Measurements from ENCODE around the gene MYO5B.

Gene MYO5B

GRCh38 chr18:49859021-49859359 lies 336.0 kb downstream of the MYO5B start:
- H3K4me3 ChIP-seq (ENCODE audit: low read depth in 1 of 2, low read length in 2 of 2): no peak overlapping the region
- H4K20me1 ChIP-seq (ENCODE audit: insufficient read depth, low read length): no peaks in the 10 kb centered on the region
- no peak overlapping the region for H2AFZ ChIP-seq (ENCODE audit: low read depth, low read length)
- H3K4me1 ChIP-seq (ENCODE audit: insufficient read depth, low read length): no peaks in the 10 kb centered on the region
- H3K4me2 ChIP-seq (ENCODE audit: insufficient read depth, low read length): no peak overlapping the region
- peaks cover 4% of the 10 kb centered on the region for H3K27me3 ChIP-seq (ENCODE audit: insufficient read depth, low read length, poor library complexity)
- H3K9me3 ChIP-seq (ENCODE audit: insufficient read depth, low read length, severe bottlenecking): no peaks in the 10 kb centered on the region
- DNase-seq: no peak
- TF ChIP-seq EZH2 (IDR thresholded peaks at IDR 0.05; ENCODE audit: borderline replicate concordance, low read depth, low read length, severe bottlenecking): no peak
- TF ChIP-seq, protein P1, sequence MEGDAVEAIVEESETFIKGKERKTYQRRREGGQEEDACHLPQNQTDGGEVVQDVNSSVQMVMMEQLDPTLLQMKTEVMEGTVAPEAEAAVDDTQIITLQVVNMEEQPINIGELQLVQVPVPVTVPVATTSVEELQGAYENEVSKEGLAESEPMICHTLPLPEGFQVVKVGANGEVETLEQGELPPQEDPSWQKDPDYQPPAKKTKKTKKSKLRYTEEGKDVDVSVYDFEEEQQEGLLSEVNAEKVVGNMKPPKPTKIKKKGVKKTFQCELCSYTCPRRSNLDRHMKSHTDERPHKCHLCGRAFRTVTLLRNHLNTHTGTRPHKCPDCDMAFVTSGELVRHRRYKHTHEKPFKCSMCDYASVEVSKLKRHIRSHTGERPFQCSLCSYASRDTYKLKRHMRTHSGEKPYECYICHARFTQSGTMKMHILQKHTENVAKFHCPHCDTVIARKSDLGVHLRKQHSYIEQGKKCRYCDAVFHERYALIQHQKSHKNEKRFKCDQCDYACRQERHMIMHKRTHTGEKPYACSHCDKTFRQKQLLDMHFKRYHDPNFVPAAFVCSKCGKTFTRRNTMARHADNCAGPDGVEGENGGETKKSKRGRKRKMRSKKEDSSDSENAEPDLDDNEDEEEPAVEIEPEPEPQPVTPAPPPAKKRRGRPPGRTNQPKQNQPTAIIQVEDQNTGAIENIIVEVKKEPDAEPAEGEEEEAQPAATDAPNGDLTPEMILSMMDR (IDR thresholded peaks at IDR 0.05; ENCODE audit: borderline replicate concordance, extremely low read depth, low read length, poor library complexity, severe bottlenecking): no peak
- ATAC-seq (ENCODE audit: insufficient read depth, low read depth): no peak
- no peak overlapping the region for H3K27ac ChIP-seq (ENCODE audit: low read length)
- no peaks in the 10 kb centered on the region for H3K79me2 ChIP-seq (ENCODE audit: insufficient read depth, low read length)
- H3K9ac ChIP-seq (ENCODE audit: low read depth, low read length): no peak overlapping the region
- no peaks in the 10 kb centered on the region for H3K36me3 ChIP-seq (ENCODE audit: insufficient read depth, low read length)

DNA sequence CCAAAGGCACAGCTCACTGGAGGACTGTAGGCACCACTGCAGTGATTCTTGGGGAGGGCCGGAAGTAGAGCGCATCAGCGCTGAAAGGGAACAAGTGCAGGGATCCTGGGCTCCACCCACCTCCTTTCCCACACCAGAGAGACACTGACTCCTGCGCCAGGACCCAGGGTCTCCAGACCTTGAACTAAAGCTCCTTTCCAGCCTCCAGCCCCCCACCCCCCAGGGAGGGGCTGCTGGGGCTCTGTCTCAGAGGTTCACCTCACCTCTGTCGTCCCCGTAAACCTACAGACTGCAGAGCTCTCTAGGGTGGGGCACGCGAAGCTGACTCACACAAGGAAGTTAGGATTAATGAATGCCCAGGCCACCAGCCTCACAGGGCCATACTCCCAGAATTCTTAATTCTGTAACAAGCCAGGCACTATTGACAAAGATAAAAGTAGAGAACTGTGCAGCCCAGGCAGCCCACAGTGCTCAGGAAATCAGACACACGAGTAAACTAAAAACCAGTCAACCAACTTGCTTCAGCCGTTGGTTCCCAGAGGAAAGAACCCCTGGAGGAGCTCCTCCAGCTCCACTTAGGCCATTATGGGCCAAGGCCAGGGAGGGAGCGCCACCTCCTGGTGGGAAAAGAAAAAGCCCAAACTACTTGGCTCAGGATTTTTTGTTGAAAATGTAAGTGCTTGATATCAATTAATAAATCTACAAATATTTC lies 336.5 kb downstream of the MYO5B start:
- Histone ChIP-seq H3K4me3 (ENCODE audit: low read depth in 1 of 2, low read length in 2 of 2) (no peak overlapping the region), H3K27me3 (ENCODE audit: insufficient read depth, low read length, poor library complexity) (peaks cover 4% of the 10 kb centered on the region), H4K20me1 (ENCODE audit: insufficient read depth, low read length) (no peaks in the 10 kb centered on the region), H3K27ac (ENCODE audit: low read length) (no peak overlapping the region), H3K4me2 (ENCODE audit: insufficient read depth, low read length) (no peak overlapping the region), H3K36me3 (ENCODE audit: insufficient read depth, low read length) (no peaks in the 10 kb centered on the region), H3K9me3 (ENCODE audit: insufficient read depth, low read length, severe bottlenecking) (no peaks in the 10 kb centered on the region), H3K4me1 (ENCODE audit: insufficient read depth, low read length) (no peaks in the 10 kb centered on the region), H3K79me2 (ENCODE audit: insufficient read depth, low read length) (no peaks in the 10 kb centered on the region), H3K9ac (ENCODE audit: low read depth, low read length) (no peak overlapping the region), H2AFZ (ENCODE audit: low read depth, low read length) (no peak overlapping the region)
- ATAC-seq (ENCODE audit: insufficient read depth, low read depth) (peak; percentile 49; the same call in 1 of the 3 replicates), DNase-seq (peak; percentile 52)
- TF ChIP-seq EZH2 (IDR thresholded peaks at IDR 0.05; ENCODE audit: borderline replicate concordance, low read depth, low read length, severe bottlenecking): no peak
- TF ChIP-seq, protein P1 (IDR thresholded peaks at IDR 0.05; ENCODE audit: borderline replicate concordance, extremely low read depth, low read length, poor library complexity, severe bottlenecking): peak; percentile 82

DNA sequence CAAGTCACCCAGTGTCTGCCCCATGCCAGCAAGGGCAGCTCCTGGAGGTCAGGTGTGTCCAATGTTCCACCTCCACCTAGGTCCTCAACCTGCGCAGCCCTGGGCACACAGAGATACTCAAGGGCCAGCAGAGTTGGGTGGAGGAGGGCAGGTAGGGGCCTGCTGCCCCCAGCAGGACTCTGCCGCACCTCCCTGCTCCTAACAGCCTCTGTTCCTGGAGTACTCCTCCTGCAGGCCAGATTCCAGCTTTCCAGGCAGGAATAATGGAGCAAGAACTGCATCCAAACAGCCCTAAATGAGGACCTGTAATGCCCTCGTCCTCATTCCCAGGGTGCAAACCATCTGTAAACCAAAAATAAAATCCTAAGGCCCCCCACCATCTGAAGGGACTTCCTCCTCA lies 337.2 kb downstream of the MYO5B start:
- Histone ChIP-seq H3K79me2 (ENCODE audit: insufficient read depth, low read length) (no peaks in the 10 kb centered on the region), H3K4me3 (ENCODE audit: low read depth in 1 of 2, low read length in 2 of 2) (no peak overlapping the region), H4K20me1 (ENCODE audit: insufficient read depth, low read length) (no peaks in the 10 kb centered on the region), H3K4me2 (ENCODE audit: insufficient read depth, low read length) (no peak overlapping the region), H2AFZ (ENCODE audit: low read depth, low read length) (no peak overlapping the region), H3K36me3 (ENCODE audit: insufficient read depth, low read length) (no peaks in the 10 kb centered on the region), H3K27me3 (ENCODE audit: insufficient read depth, low read length, poor library complexity) (peaks cover 4% of the 10 kb centered on the region), H3K4me1 (ENCODE audit: insufficient read depth, low read length) (no peaks in the 10 kb centered on the region), H3K27ac (ENCODE audit: low read length) (no peak overlapping the region), H3K9me3 (ENCODE audit: insufficient read depth, low read length, severe bottlenecking) (no peaks in the 10 kb centered on the region), H3K9ac (ENCODE audit: low read depth, low read length) (no peak overlapping the region)
- ATAC-seq (ENCODE audit: insufficient read depth, low read depth) (no peak), DNase-seq (no peak)
- no peak for TF ChIP-seq EZH2 (IDR thresholded peaks at IDR 0.05; ENCODE audit: borderline replicate concordance, low read depth, low read length, severe bottlenecking)
- TF ChIP-seq, protein P1 (IDR thresholded peaks at IDR 0.05; ENCODE audit: borderline replicate concordance, extremely low read depth, low read length, poor library complexity, severe bottlenecking): no peak

Measured in DND-41 (cell line).